ENCODE data around the gene ARRB1. TPM values are rescaled to one million over a fixed set of nuclear protein-coding genes. Genes with fewer than 3 reads are reported as not detected.
"Not testable (repeated sequence)": the region's sequence is repeated elsewhere in the genome, so short reads cannot be mapped to it uniquely, and the experiment has no call there.

The ARRB1 gene
- total and polyA plus RNA-seq, 9 donors, result 14.0 to 22.7 (median 20.6) TPM

GRCh38 chr11:75334402-75334891 lies 17.0 kb downstream of the ARRB1 start:
- WGBS (ENCODE audit: insufficient coverage), result 33% methylated on average over 1 of the region's 2 CpGs
- Histone ChIP-seq H3K36me3 (ENCODE audit: control insufficient read depth, insufficient read depth, low read length) (peaks cover 2% of the 10 kb centered on the region), H3K9me3 (replicated peaks; ENCODE audit: control insufficient read depth, low read depth, low read length) (no peaks in the 10 kb centered on the region), H3K4me1 (ENCODE audit: control insufficient read depth, insufficient read depth, low read length) (peaks cover 43% of the 10 kb centered on the region), H3K4me3 (ENCODE audit: low read length) (no peak overlapping the region), H3K27ac (ENCODE audit: low read length) (no peak overlapping the region), H3K27me3 (ENCODE audit: control insufficient read depth, insufficient read depth, low read length) (no peaks in the 10 kb centered on the region)
- DNase-seq, result no peak

- no peaks in the 10 kb centered on the region for H3K9me3 ChIP-seq (replicated peaks; ENCODE audit: control insufficient read depth, low read depth, low read length)
- H3K4me1 ChIP-seq (ENCODE audit: control insufficient read depth, insufficient read depth, low read length), result peaks cover 43% of the 10 kb centered on the region
- no peak overlapping the region for H3K27ac ChIP-seq (ENCODE audit: low read length)
- 82% methylated on average over 7 of the region's 7 CpGs for WGBS (ENCODE audit: insufficient coverage)
- no peak for DNase-seq
- H3K36me3 ChIP-seq (ENCODE audit: control insufficient read depth, insufficient read depth, low read length), result peaks cover 2% of the 10 kb centered on the region
- no peaks in the 10 kb centered on the region for H3K27me3 ChIP-seq (ENCODE audit: control insufficient read depth, insufficient read depth, low read length)
- H3K4me3 ChIP-seq (ENCODE audit: low read length), result no peak overlapping the region
Observed at GRCh38 chr11:75333807-75334140, 17.7 kb downstream of the ARRB1 start.

GRCh38 chr11:75333022-75333806 lies 18.2 kb downstream of the ARRB1 start:
- no peaks in the 10 kb centered on the region for H3K27me3 ChIP-seq (ENCODE audit: control insufficient read depth, insufficient read depth, low read length)
- 78% methylated on average over 5 of the region's 8 CpGs for WGBS (ENCODE audit: insufficient coverage)
- H3K9me3 ChIP-seq (replicated peaks; ENCODE audit: control insufficient read depth, low read depth, low read length), result no peaks in the 10 kb centered on the region
- no peak for DNase-seq
- H3K4me1 ChIP-seq (ENCODE audit: control insufficient read depth, insufficient read depth, low read length), result peaks cover 44% of the 10 kb centered on the region
- H3K27ac ChIP-seq (ENCODE audit: low read length), result no peak overlapping the region
- H3K36me3 ChIP-seq (ENCODE audit: control insufficient read depth, insufficient read depth, low read length), result peaks cover 2% of the 10 kb centered on the region
- H3K4me3 ChIP-seq (ENCODE audit: low read length), result no peak overlapping the region

GRCh38 chr11:75331761-75332160 lies 19.7 kb downstream of the ARRB1 start:
- not testable (repeated sequence) for H3K36me3 ChIP-seq (ENCODE audit: control insufficient read depth, insufficient read depth, low read length); H3K27me3 ChIP-seq (ENCODE audit: control insufficient read depth, insufficient read depth, low read length); H3K27ac ChIP-seq (ENCODE audit: low read length); H3K9me3 ChIP-seq (replicated peaks; ENCODE audit: control insufficient read depth, low read depth, low read length); H3K4me3 ChIP-seq (ENCODE audit: low read length); DNase-seq
- peaks cover 41% of the 10 kb centered on the region for H3K4me1 ChIP-seq (ENCODE audit: control insufficient read depth, insufficient read depth, low read length)
- WGBS (ENCODE audit: insufficient coverage), result 97% methylated on average over 9 of the region's 9 CpGs

- 80% methylated on average over 2 of the region's 6 CpGs for WGBS (ENCODE audit: insufficient coverage)
- H3K4me1 ChIP-seq (ENCODE audit: control insufficient read depth, insufficient read depth, low read length), result peaks cover 39% of the 10 kb centered on the region
- not testable (repeated sequence) for H3K36me3 ChIP-seq (ENCODE audit: control insufficient read depth, insufficient read depth, low read length); H3K27me3 ChIP-seq (ENCODE audit: control insufficient read depth, insufficient read depth, low read length); H3K27ac ChIP-seq (ENCODE audit: low read length); H3K9me3 ChIP-seq (replicated peaks; ENCODE audit: control insufficient read depth, low read depth, low read length); H3K4me3 ChIP-seq (ENCODE audit: low read length); DNase-seq
Observed at GRCh38 chr11:75331304-75331703, 20.2 kb downstream of the ARRB1 start.

GRCh38 chr11:75330886-75331285 lies 20.6 kb downstream of the ARRB1 start:
- not testable (repeated sequence) for H3K27ac ChIP-seq (ENCODE audit: low read length); DNase-seq; H3K36me3 ChIP-seq (ENCODE audit: control insufficient read depth, insufficient read depth, low read length); H3K27me3 ChIP-seq (ENCODE audit: control insufficient read depth, insufficient read depth, low read length); H3K9me3 ChIP-seq (replicated peaks; ENCODE audit: control insufficient read depth, low read depth, low read length); H3K4me3 ChIP-seq (ENCODE audit: low read length)
- H3K4me1 ChIP-seq (ENCODE audit: control insufficient read depth, insufficient read depth, low read length), result peaks cover 39% of the 10 kb centered on the region
- WGBS (ENCODE audit: insufficient coverage), result 95% methylated on average over 9 of the region's 14 CpGs

GRCh38 chr11:75330291-75330690 lies 21.2 kb downstream of the ARRB1 start:
- Histone ChIP-seq H3K27ac (ENCODE audit: low read length) (no peak overlapping the region), H3K36me3 (ENCODE audit: control insufficient read depth, insufficient read depth, low read length) (peaks cover 2% of the 10 kb centered on the region), H3K27me3 (ENCODE audit: control insufficient read depth, insufficient read depth, low read length) (no peaks in the 10 kb centered on the region), H3K4me3 (ENCODE audit: low read length) (no peak overlapping the region), H3K4me1 (ENCODE audit: control insufficient read depth, insufficient read depth, low read length) (peaks cover 39% of the 10 kb centered on the region), H3K9me3 (replicated peaks; ENCODE audit: control insufficient read depth, low read depth, low read length) (no peaks in the 10 kb centered on the region)
- 13% methylated on average over 1 of the region's 1 CpG for WGBS (ENCODE audit: insufficient coverage)
- no peak for DNase-seq

GRCh38 chr11:75328426-75329277 lies 22.8 kb downstream of the ARRB1 start:
- H3K27me3 ChIP-seq (ENCODE audit: control insufficient read depth, insufficient read depth, low read length), result no peaks in the 10 kb centered on the region
- WGBS (ENCODE audit: insufficient coverage), result 3% methylated on average over 4 of the region's 9 CpGs
- peak overlapping the region; percentile 35 for H3K27ac ChIP-seq (ENCODE audit: low read length)
- H3K9me3 ChIP-seq (replicated peaks; ENCODE audit: control insufficient read depth, low read depth, low read length), result no peaks in the 10 kb centered on the region
- H3K4me3 ChIP-seq (ENCODE audit: low read length), result no peak overlapping the region
- no peaks in the 10 kb centered on the region for H3K36me3 ChIP-seq (ENCODE audit: control insufficient read depth, insufficient read depth, low read length)
- H3K4me1 ChIP-seq (ENCODE audit: control insufficient read depth, insufficient read depth, low read length), result peaks cover 30% of the 10 kb centered on the region
- DNase-seq, result peak; percentile 80

- Histone ChIP-seq H3K27ac (ENCODE audit: low read length) (no peak overlapping the region), H3K36me3 (ENCODE audit: control insufficient read depth, insufficient read depth, low read length) (peaks cover 5% of the 10 kb centered on the region), H3K4me3 (ENCODE audit: low read length) (no peak overlapping the region), H3K9me3 (replicated peaks; ENCODE audit: control insufficient read depth, low read depth, low read length) (no peaks in the 10 kb centered on the region), H3K4me1 (ENCODE audit: control insufficient read depth, insufficient read depth, low read length) (peaks cover 25% of the 10 kb centered on the region), H3K27me3 (ENCODE audit: control insufficient read depth, insufficient read depth, low read length) (no peaks in the 10 kb centered on the region)
- WGBS (ENCODE audit: insufficient coverage), result no CpG with 5 or more reads among the region's 3 CpGs
- no peak for DNase-seq
Observed at GRCh38 chr11:75326439-75326810, 25.0 kb downstream of the ARRB1 start.

- 45% methylated on average over 6 of the region's 10 CpGs for WGBS (ENCODE audit: insufficient coverage)
- Histone ChIP-seq H3K4me3 (ENCODE audit: low read length) (no peak overlapping the region), H3K9me3 (replicated peaks; ENCODE audit: control insufficient read depth, low read depth, low read length) (no peaks in the 10 kb centered on the region), H3K27me3 (ENCODE audit: control insufficient read depth, insufficient read depth, low read length) (no peaks in the 10 kb centered on the region), H3K36me3 (ENCODE audit: control insufficient read depth, insufficient read depth, low read length) (peaks cover 5% of the 10 kb centered on the region), H3K27ac (ENCODE audit: low read length) (no peak overlapping the region), H3K4me1 (ENCODE audit: control insufficient read depth, insufficient read depth, low read length) (peaks cover 26% of the 10 kb centered on the region)
- no peak for DNase-seq
Observed at GRCh38 chr11:75325713-75326438, 25.6 kb downstream of the ARRB1 start.

Measured in muscle of leg (tissue), 11 donors.